GM18505 (cell line): ENCODE measurements around the gene HIBCH.

ENCODE experiments used
- ATAC-seq: cut with Tn5 transposase; IDR thresholded peaks from one replicate; pipeline ENCODE4 v1.9.1; 2021; ENCODE audit not compliant: unreplicated experiment
- POLR2A ChIP-seq: IDR thresholded peaks from 4 replicates; pipeline ENCODE4 v1.6.1; 2011; ENCODE audit warnings: borderline replicate concordance; ENCODE audit not compliant: insufficient read depth, insufficient read length; ENCODE audit errors: extremely low read depth

The HIBCH gene

GRCh38 chr2:190217616-190218015, 102.0 kb downstream of the HIBCH start:
- TF ChIP-seq POLR2A: no peak
- no peak for ATAC-seq

DNA sequence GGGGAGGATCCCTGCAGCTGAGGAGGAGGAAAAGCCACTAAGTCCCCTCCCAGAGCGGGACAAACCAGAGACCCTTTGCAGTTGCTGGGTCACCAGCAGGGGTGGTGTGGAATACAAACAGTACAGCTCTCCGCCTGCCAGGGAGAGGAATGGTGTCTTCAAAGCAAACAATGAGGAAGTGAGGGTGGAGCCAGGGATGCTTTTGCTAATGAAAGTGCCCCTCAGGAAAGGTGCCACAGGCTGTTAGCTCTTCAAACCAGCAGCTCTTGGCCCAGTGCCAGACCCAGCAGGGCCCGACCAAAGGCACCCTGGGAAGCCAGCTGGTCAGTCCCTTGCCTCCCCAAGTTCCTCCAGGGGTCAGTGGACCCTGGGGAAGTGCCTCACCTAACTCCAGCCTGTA, 102.8 kb downstream of the HIBCH start:
- no peak for TF ChIP-seq POLR2A
- no peak for ATAC-seq

DNA sequence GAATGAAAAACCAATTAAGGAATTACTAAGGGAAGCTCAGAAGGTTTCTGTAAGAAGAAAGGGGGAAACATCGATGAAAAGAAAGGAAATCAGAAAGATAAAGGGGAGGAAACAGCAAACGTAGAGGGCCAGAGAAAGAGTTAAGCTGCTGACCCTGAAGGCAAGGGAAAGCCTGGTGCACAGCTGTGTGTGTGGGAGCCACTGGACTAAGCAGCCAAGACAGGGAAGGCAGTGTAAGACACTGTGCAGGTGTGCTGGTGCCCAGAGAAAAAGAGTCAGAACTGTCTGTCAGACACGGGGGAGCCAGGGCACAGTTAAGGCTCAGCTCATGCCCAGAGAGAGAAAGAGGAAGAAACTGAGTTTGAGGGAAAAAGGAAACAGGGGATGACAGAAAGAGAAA, 104.0 kb downstream of the HIBCH start:
- no peak for ATAC-seq
- no peak for TF ChIP-seq POLR2A

DNA sequence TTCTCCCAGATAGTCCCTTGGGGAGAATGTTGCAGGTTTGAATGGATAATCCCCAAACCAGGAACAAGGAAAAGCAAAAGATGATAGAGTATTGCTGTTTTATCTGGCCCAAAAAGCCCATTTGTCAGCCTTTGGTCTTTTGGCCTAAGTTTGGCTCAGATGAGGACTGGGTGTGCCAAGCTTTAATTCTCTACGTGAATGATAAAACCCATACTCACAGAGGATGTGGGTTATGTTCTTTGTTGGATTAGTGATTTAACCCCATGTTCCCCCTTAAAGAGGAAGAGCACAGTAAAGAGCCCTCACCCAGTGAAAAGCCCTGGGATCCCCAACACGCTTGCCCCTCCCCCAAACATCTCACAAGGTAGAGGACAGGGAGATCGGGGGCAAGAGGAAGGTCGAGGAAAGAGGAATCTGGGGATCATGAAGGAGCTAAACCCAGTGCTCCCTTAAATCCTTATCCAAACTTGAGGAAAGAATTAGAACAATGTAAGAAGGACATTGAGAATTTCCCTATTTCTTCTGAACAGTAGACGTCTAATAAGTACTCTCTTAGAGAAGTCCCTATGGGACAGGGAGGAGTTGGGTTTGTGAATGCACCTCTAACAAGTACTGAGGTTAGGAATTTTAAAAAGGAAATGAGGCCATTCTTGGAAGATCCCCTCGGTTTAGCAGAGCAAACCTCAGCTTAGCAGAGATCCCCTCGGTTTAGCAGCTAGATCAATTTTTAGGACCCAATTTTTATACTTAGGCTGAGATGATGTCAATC, 105.0 kb downstream of the HIBCH start:
- ATAC-seq: no peak
- TF ChIP-seq POLR2A: no peak

DNA sequence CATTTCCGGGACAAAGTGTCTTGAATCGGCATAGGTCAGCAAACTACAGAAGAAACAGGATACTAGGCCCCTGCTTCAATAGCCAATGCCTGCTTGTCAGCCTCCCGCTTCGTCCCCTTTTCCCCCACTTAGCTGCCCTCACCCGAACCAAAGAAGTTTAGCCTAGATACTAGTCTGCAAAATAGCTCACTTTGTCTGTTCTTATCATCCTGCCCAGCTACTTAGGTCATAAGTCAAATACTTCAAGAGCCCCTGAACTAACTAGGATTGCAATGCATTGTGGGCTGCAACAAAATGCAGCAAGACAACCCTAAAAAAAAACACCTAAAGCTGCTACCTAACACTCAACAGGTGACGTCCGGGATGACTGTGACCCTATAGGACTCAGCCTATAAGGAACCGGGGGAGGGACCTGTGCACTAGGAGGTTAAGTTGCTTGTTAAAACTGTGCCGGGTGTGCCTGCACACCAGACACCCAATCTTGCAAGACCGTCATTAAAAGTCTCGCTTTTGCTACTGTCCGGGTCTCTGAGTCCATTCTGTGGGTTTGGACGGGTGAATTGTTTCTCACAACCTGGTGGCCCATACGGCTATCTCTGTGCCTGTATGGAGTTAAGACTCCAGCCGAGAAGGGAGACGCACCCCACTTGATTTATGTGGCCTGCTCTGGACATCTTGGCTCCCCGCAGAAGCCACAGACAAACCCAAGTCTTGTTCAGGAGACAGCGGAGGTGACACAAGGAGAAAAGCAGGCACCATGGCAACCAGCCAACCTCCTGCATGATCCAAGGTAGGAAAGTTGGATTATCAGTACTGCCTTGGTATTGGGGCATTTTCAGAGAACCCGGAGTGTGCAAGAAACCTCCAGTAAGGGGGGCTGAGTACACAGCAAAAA, 105.9 kb downstream of the HIBCH start:
- no peak for TF ChIP-seq POLR2A
- no peak for ATAC-seq

DNA sequence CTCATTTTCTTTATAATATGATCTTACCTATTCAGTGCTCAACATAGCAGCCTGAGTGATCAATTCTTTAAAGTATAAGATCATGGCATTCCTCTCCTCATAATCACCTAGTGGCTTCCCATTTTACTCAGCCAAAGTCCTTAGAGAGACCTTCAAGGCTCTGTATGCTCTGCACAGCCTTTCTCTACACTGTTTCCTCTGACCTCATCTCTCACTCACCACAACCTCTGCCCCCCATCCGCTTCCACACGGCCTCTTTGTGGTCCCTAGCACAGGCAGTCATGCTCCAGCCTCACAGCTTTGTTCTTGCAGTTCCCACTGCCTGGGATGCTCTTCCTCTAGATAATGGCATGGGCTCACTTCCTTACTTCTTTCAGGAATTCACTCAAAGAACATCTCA, 109.2 kb downstream of the HIBCH start:
- TF ChIP-seq POLR2A: no peak
- ATAC-seq: no peak

GRCh38 chr2:190209559-190209958, 110.1 kb downstream of the HIBCH start:
- no peak for ATAC-seq
- TF ChIP-seq POLR2A: no peak

DNA sequence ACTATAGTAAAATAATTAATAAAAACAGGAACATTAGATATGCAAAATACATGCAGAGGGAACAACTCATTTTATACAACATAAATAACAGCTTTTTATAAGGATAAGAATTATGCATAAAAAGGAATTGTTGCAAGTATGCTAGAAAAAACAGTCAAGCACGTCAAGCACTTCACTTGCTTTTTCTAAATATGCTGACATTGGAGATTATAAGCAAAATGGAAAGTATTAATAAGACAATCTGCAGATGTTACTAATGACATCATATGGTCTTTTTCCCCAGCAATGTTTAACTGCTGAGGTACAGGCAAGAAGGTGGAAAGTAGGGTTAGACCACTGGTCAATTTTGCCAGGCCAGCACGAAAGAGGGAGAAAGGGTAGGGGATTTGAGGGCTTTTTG, 111.7 kb downstream of the HIBCH start:
- ATAC-seq: no peak
- TF ChIP-seq POLR2A: no peak

DNA sequence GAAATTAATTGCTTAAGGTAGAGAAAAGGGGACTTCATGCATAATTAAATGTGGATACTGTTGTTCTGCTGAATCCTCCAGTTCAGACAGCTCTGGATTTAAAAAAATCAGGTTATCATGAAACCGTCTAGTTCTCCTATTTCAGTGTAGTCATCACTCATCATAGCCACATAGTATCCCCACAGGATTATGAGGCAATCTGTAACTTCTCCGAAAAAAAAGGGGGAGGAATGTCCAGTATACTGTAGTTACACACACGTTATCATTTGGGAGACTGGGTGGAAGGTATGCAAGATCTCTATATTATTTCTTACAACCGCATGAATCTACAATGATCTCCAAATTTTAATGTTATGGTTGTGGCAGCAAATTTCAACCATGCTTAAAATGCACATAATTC, 114.0 kb downstream of the HIBCH start:
- no peak for TF ChIP-seq POLR2A
- no peak for ATAC-seq

- ATAC-seq: no peak
- TF ChIP-seq POLR2A: no peak
Observed at GRCh38 chr2:190202604-190203003, 117.0 kb downstream of the HIBCH start.

DNA sequence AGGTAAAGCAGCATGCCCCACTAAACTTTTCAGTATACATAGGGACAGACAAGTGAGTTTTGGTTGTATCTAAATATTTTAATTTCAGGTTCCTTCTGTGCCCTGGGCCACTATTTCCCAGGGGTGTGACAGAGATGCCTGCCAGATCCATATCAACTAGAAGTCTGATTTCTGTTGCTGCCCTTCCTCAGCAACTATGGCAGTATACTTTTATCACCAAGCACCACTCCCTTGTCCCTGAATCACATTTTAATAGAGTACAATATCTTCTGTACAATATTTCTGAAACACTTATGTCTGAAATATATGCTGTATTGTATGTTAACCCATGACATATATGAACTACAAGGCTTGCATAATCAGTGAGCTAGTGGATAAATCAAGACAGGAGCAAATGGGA, 117.6 kb downstream of the HIBCH start:
- no peak for TF ChIP-seq POLR2A
- ATAC-seq: no peak

DNA sequence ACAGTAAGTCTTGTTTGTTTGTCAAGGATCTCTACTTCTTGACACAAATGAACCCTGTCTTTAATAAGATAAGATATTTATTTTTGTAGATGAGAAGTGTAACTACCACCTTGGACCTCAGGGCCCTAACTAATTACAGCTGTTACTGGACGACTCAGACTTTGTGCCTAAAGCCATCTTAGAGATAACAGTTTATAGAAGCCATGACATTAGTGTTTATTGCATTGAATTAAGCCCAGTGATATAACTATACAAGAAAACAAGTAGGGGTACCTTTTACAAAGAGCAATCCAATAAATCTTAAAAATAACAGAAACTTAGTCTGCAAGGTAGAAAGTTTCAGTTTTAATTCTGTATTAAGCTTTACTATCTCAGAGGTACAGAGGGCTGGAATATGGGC, 119.0 kb downstream of the HIBCH start:
- no peak for TF ChIP-seq POLR2A
- ATAC-seq: no peak

DNA sequence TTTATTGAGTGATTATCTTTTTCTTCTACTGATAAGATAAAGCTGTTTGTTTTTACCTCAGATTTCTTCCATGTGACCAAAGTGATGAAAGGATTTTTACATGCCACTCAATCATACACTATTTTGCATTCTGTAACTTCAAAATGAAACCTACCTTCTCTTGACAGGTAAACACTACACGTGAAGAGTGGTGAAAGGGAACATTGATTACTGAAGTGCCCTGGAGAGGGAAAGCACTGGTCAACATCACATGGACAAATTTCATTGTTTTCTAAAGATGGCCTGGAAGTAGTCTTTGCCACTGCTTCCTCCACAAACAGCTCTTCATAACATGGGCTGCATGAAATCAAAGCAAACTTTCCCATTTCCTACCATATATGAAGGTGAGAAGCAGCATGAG, 120.1 kb downstream of the HIBCH start:
- ATAC-seq: no peak
- TF ChIP-seq POLR2A: no peak

DNA sequence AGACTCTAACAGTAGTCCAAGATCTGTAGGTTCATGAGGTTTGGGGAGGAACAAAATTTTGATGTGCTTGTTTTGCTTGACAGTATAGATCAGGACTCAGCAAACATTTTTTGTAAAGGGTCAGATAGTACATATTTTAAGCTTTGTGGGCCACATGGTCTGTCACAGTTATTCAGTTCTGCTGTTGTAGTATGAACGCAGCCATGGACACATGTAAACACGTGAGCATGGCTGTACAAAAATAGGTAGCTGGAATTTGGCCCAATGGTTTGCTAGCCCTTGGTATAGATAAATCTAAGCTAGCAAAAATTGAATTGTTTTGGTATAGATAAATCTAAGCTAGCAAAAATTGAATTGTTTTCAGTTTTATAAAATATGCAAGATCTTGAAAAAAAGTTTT, 120.5 kb downstream of the HIBCH start:
- TF ChIP-seq POLR2A: no peak
- no peak for ATAC-seq
